IPS DF 19.7 (cell line): Measurements from ENCODE around the gene HOXA1.
"Not testable (repeated sequence)": the region's sequence is repeated elsewhere in the genome, so short reads cannot be mapped to it uniquely, and the experiment has no call there.

ENCODE experiments used
- DNase-seq: peaks from one replicate; pipeline ENCODE4 v3.0.0-alpha.2; 2013; ENCODE audit warnings: low read depth, low spot score

The HOXA1 gene

GRCh38 chr7:27046854-27047549 lies 48.8 kb downstream of the HOXA1 start:
- DNase-seq, result no peak

GRCh38 chr7:27045972-27046371 lies 49.8 kb downstream of the HOXA1 start:
- not testable (repeated sequence) for DNase-seq

- DNase-seq, result not testable (repeated sequence)
Measured at GRCh38 chr7:27045066-27045465, 50.7 kb downstream of the HOXA1 start.
